ENCODE measurements around the gene HTATSF1. TPM values are rescaled to one million over a fixed set of nuclear protein-coding genes. Genes with fewer than 3 reads are reported as not detected.

Gene HTATSF1
- polyA plus RNA-seq, 2 of the 4 experiments (the other 2 are of a cell fraction): 5.0 to 82.3 TPM

DNA sequence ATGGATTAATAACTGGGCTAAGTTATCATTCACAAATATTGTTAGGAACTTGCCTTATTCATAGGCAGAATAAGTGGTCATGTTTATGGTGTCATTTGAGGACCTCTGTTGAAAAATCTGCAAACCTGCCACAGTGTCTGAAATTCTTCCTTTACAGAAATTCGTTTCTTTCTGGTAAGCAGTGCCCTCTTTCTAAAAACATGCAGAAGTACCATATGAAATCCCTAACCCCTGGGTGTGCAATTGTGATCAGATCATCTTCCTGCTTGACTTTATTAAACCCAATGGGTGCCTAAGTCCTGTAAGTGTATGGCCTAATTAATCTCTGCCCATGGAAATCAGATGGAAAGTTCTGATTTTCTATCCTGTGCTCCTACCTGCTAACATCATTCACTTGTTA is 4.4 kb upstream of the HTATSF1 start:
- ATAC-seq: no peak
- ChIA-PET CTCF (interaction anchor here (1.3 kb wide), 1 partner anchor 17 kb away, joined by 3 read pairs; no protein-coding TSS in a partner anchor), POLR2A (no interaction called here)
- Histone ChIP-seq H3K4me1 (peaks cover 5% of the 10 kb centered on the region; the same call in 1 of the 3 replicates), H3K4me2 (no peak overlapping the region), H3K27ac (no peak overlapping the region), H3K9me3 (no peaks in the 10 kb centered on the region), H3K4me3 (no peak overlapping the region)
- WGBS (ENCODE audit: missing lambda C conversion rate): 0% methylated on average over 1 of the region's 1 CpG
- peak; percentile 94 for FAIRE-seq
- DNase-seq (ENCODE audit: low read depth in 1 of 2, low spot score in 1 of 2): peak in 1 of 2 experiments; percentile 5
- TF ChIP-seq ESRRA (IDR thresholded peaks at IDR 0.05; ENCODE audit: borderline replicate concordance, low read length) (no peak), HEYL (CRISPR knock-in tag; IDR thresholded peaks at IDR 0.05) (no peak), NPAS2 (CRISPR knock-in tag; IDR thresholded peaks at IDR 0.05; ENCODE audit: borderline replicate concordance) (no peak), RARB (CRISPR knock-in tag; IDR thresholded peaks at IDR 0.05) (no peak), NR3C1 (IDR thresholded peaks at IDR 0.05) (no peak), ZFP36 (IDR thresholded peaks at IDR 0.05; ENCODE audit: borderline replicate concordance, partially characterized antibody) (no peak), POLR2A (IDR thresholded peaks at IDR 0.05; ENCODE audit: low read length) (no peak), MYC (IDR thresholded peaks at IDR 0.05; ENCODE audit: borderline replicate concordance, low read length) (no peak), ZSCAN20 (CRISPR knock-in tag; IDR thresholded peaks at IDR 0.05) (no peak), HOXB13 (CRISPR knock-in tag; IDR thresholded peaks at IDR 0.05; ENCODE audit: low read depth) (no peak), RNF2 (IDR thresholded peaks at IDR 0.05; ENCODE audit: borderline replicate concordance, low read depth) (no peak), TP53 (CRISPR knock-in tag; IDR thresholded peaks at IDR 0.05) (no peak), JUNB (IDR thresholded peaks at IDR 0.05) (no peak), CBX8 (IDR thresholded peaks at IDR 0.05) (no peak), CHD2 (IDR thresholded peaks at IDR 0.05; ENCODE audit: low read length, partially characterized antibody) (no peak)
- TF ChIP-seq, protein P1, sequence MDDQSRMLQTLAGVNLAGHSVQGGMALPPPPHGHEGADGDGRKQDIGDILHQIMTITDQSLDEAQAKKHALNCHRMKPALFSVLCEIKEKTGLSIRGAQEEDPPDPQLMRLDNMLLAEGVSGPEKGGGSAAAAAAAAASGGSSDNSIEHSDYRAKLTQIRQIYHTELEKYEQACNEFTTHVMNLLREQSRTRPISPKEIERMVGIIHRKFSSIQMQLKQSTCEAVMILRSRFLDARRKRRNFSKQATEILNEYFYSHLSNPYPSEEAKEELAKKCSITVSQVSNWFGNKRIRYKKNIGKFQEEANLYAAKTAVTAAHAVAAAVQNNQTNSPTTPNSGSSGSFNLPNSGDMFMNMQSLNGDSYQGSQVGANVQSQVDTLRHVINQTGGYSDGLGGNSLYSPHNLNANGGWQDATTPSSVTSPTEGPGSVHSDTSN (IDR thresholded peaks at IDR 0.05): no peak
- TF ChIP-seq, protein P2, sequence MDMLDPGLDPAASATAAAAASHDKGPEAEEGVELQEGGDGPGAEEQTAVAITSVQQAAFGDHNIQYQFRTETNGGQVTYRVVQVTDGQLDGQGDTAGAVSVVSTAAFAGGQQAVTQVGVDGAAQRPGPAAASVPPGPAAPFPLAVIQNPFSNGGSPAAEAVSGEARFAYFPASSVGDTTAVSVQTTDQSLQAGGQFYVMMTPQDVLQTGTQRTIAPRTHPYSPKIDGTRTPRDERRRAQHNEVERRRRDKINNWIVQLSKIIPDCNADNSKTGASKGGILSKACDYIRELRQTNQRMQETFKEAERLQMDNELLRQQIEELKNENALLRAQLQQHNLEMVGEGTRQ (IDR thresholded peaks at IDR 0.05): no peak
- TF ChIP-seq, protein P3, sequence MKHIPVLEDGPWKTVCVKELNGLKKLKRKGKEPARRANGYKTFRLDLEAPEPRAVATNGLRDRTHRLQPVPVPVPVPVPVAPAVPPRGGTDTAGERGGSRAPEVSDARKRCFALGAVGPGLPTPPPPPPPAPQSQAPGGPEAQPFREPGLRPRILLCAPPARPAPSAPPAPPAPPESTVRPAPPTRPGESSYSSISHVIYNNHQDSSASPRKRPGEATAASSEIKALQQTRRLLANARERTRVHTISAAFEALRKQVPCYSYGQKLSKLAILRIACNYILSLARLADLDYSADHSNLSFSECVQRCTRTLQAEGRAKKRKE (CRISPR knock-in tag; IDR thresholded peaks at IDR 0.05; ENCODE audit: low read depth): no peak

DNA sequence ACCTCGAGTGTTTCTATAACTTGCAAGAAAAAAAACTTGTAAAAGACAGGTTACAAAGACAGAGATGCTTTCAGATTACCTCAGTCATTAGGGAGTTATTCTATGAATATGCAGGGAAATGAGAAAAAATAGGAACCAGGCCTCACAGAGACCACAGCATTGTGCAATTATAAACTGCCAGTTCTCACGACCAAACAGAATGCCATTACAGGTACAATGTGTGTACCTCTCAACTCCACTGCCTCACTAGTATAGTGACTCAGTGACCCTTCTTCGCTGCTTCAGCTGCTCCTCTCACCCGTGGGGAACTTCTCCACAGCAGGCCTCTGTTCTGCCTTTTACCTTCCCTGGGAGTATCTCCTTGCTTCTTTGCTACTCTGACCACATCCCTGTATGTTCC is 2.3 kb upstream of the HTATSF1 start:
- no peak overlapping the region for H3K4me2 ChIP-seq
- peaks cover 13% of the 10 kb centered on the region; the same call in 2 of the 3 replicates for H3K4me1 ChIP-seq
- ATAC-seq: no peak
- no peak for DNase-seq (ENCODE audit: low read depth in 1 of 2, low spot score in 1 of 2)
- no peak overlapping the region for H3K4me3 ChIP-seq
- 77% methylated on average over 4 of the region's 4 CpGs for WGBS (ENCODE audit: missing lambda C conversion rate)
- no peak overlapping the region for H3K27ac ChIP-seq
- ChIA-PET CTCF (no interaction called here), POLR2A (no interaction called here)
- FAIRE-seq: no peak
- H3K9me3 ChIP-seq: no peaks in the 10 kb centered on the region
- TF ChIP-seq ZSCAN20 (CRISPR knock-in tag; IDR thresholded peaks at IDR 0.05) (no peak), MAFK (IDR thresholded peaks at IDR 0.05; ENCODE audit: partially characterized antibody) (no peak), SREBF2 (IDR thresholded peaks at IDR 0.05) (no peak), HOXB5 (CRISPR knock-in tag; IDR thresholded peaks at IDR 0.05) (no peak), MAZ (IDR thresholded peaks at IDR 0.05; ENCODE audit: borderline replicate concordance, low read depth, low read length) (no peak), BHLHE40 (IDR thresholded peaks at IDR 0.05; ENCODE audit: low read depth, low read length) (no peak), CHD4 (IDR thresholded peaks at IDR 0.05; ENCODE audit: borderline replicate concordance) (no peak), NR3C1 (IDR thresholded peaks at IDR 0.05) (no peak), CEBPB (IDR thresholded peaks at IDR 0.05) (no peak), EP300 (IDR thresholded peaks at IDR 0.05) (no peak), CBX8 (IDR thresholded peaks at IDR 0.05) (no peak), NPAS2 (CRISPR knock-in tag; IDR thresholded peaks at IDR 0.05; ENCODE audit: borderline replicate concordance) (no peak)
- TF ChIP-seq, protein P4, sequence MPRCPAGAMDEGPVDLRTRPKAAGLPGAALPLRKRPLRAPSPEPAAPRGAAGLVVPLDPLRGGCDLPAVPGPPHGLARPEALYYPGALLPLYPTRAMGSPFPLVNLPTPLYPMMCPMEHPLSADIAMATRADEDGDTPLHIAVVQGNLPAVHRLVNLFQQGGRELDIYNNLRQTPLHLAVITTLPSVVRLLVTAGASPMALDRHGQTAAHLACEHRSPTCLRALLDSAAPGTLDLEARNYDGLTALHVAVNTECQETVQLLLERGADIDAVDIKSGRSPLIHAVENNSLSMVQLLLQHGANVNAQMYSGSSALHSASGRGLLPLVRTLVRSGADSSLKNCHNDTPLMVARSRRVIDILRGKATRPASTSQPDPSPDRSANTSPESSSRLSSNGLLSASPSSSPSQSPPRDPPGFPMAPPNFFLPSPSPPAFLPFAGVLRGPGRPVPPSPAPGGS (IDR thresholded peaks at IDR 0.05): no peak
- TF ChIP-seq, protein P2 (IDR thresholded peaks at IDR 0.05): no peak
- TF ChIP-seq, protein P5, sequence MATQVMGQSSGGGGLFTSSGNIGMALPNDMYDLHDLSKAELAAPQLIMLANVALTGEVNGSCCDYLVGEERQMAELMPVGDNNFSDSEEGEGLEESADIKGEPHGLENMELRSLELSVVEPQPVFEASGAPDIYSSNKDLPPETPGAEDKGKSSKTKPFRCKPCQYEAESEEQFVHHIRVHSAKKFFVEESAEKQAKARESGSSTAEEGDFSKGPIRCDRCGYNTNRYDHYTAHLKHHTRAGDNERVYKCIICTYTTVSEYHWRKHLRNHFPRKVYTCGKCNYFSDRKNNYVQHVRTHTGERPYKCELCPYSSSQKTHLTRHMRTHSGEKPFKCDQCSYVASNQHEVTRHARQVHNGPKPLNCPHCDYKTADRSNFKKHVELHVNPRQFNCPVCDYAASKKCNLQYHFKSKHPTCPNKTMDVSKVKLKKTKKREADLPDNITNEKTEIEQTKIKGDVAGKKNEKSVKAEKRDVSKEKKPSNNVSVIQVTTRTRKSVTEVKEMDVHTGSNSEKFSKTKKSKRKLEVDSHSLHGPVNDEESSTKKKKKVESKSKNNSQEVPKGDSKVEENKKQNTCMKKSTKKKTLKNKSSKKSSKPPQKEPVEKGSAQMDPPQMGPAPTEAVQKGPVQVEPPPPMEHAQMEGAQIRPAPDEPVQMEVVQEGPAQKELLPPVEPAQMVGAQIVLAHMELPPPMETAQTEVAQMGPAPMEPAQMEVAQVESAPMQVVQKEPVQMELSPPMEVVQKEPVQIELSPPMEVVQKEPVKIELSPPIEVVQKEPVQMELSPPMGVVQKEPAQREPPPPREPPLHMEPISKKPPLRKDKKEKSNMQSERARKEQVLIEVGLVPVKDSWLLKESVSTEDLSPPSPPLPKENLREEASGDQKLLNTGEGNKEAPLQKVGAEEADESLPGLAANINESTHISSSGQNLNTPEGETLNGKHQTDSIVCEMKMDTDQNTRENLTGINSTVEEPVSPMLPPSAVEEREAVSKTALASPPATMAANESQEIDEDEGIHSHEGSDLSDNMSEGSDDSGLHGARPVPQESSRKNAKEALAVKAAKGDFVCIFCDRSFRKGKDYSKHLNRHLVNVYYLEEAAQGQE (IDR thresholded peaks at IDR 0.05): no peak
- TF ChIP-seq, protein P6, sequence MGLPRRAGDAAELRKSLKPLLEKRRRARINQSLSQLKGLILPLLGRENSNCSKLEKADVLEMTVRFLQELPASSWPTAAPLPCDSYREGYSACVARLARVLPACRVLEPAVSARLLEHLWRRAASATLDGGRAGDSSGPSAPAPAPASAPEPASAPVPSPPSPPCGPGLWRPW (IDR thresholded peaks at IDR 0.05): no peak
- TF ChIP-seq, protein P3 (CRISPR knock-in tag; IDR thresholded peaks at IDR 0.05; ENCODE audit: low read depth): no peak
